Loucy (cell line): ENCODE results near the gene PLA2G4C.

ENCODE experiments used
- H2AFZ ChIP-seq: fragments of 200-600 bp; sonication (generic); 2 replicates; pipeline ENCODE4 v1.6.0; 2016; ENCODE audit warnings: antibody characterized with exemption, mild to moderate bottlenecking, low read length, moderate library complexity
- H3F3A ChIP-seq: fragments of 200-600 bp; 2 replicates; pipeline ENCODE4 v1.6.0; 2016; ENCODE audit warnings: antibody characterized with exemption, low read depth, mild to moderate bottlenecking
- H3K27me3 ChIP-seq: fragments of 200-600 bp; sonication (generic); 2 replicates; pipeline ENCODE4 v1.6.1; 2014; ENCODE audit warnings: low read length, mild to moderate bottlenecking; ENCODE audit not compliant: insufficient read depth, poor library complexity, severe bottlenecking
- H3K36me3 ChIP-seq: fragments of 200-600 bp; sonication (generic); 2 replicates; pipeline ENCODE4 v1.6.1; 2016; ENCODE audit warnings: low read length; ENCODE audit not compliant: insufficient read depth
- H3K4me1 ChIP-seq: fragments of 200-600 bp; sonication (generic); 2 replicates; pipeline ENCODE4 v1.5.1; 2014; ENCODE audit warnings: low read length, mild to moderate bottlenecking; ENCODE audit not compliant: insufficient read depth, poor library complexity, severe bottlenecking
- H3K4me2 ChIP-seq: fragments of 200-600 bp; sonication (generic); 2 replicates; pipeline ENCODE4 v1.6.0; 2014; ENCODE audit warnings: antibody characterized with exemption, low read length, low read depth, mild to moderate bottlenecking; ENCODE audit not compliant: poor library complexity, severe bottlenecking
- H3K4me3 ChIP-seq: fragments of 200-600 bp; sonication (generic); 2 replicates; pipeline ENCODE4 v1.5.1; 2014; ENCODE audit warnings: low read length, mild to moderate bottlenecking, mixed read lengths; ENCODE audit not compliant: poor library complexity, severe bottlenecking
- H3K79me2 ChIP-seq: fragments of 200-600 bp; sonication (generic); 2 replicates; pipeline ENCODE4 v1.6.1; 2014; ENCODE audit warnings: low read length; ENCODE audit not compliant: insufficient read depth
- H3K9ac ChIP-seq: fragments of 200-600 bp; sonication (generic); 2 replicates; pipeline ENCODE4 v1.6.0; 2014; ENCODE audit warnings: mild to moderate bottlenecking, low read depth, low read length, moderate library complexity; ENCODE audit not compliant: poor library complexity, severe bottlenecking
- H3K9me2 ChIP-seq: fragments of 200-600 bp; sonication (generic); replicated peaks from 2 replicates; pipeline ENCODE4 v1.6.1; 2016; ENCODE audit warnings: low read depth, low read length, mixed read lengths
- H3K9me3 ChIP-seq: fragments of 200-600 bp; sonication (generic); 2 replicates; pipeline ENCODE4 v1.6.1; 2014; ENCODE audit warnings: mild to moderate bottlenecking, antibody characterized with exemption, low read length, low read depth; ENCODE audit not compliant: insufficient read depth
- H4K20me1 ChIP-seq: fragments of 200-600 bp; sonication (generic); 2 replicates; pipeline ENCODE4 v1.6.0; 2014; ENCODE audit warnings: antibody characterized with exemption, low read length, mild to moderate bottlenecking; ENCODE audit not compliant: insufficient read depth, poor library complexity, severe bottlenecking
- CTCF ChIP-seq: fragments of 200-600 bp; sonication (generic); conservative IDR thresholded peaks from 2 replicates; pipeline ENCODE4 v1.5.1; 2014; ENCODE audit warnings: mild to moderate bottlenecking, antibody characterized with exemption, low read length
- EZH2phosphoT487 ChIP-seq: fragments of 200-600 bp; IDR thresholded peaks from 2 replicates; pipeline ENCODE4 v1.6.1; 2018; ENCODE audit warnings: antibody characterized with exemption, mild to moderate bottlenecking, moderate library complexity, borderline replicate concordance

PLA2G4C gene

GRCh38 chr19:48060381-48060780 lies 50.2 kb downstream of the PLA2G4C start:
- no peak overlapping the region for H3K9ac ChIP-seq
- no peak overlapping the region for H3K4me3 ChIP-seq
- TF ChIP-seq CTCF, result no peak
- H3K27me3 ChIP-seq, result no peaks in the 10 kb centered on the region
- H3K4me1 ChIP-seq, result no peaks in the 10 kb centered on the region
- H3F3A ChIP-seq, result no peaks in the 10 kb centered on the region
- H3K9me3 ChIP-seq, result no peaks in the 10 kb centered on the region
- H3K9me2 ChIP-seq, result no peaks in the 10 kb centered on the region
- H3K4me2 ChIP-seq, result no peak overlapping the region
- no peaks in the 10 kb centered on the region for H3K36me3 ChIP-seq
- no peaks in the 10 kb centered on the region for H4K20me1 ChIP-seq
- H3K79me2 ChIP-seq, result no peaks in the 10 kb centered on the region
- H2AFZ ChIP-seq, result no peak overlapping the region

GRCh38 chr19:48059331-48059730 lies 51.3 kb downstream of the PLA2G4C start:
- Histone ChIP-seq H3F3A (no peaks in the 10 kb centered on the region), H3K79me2 (no peaks in the 10 kb centered on the region), H3K4me1 (no peaks in the 10 kb centered on the region), H3K4me2 (no peak overlapping the region), H3K9ac (no peak overlapping the region), H3K9me3 (no peaks in the 10 kb centered on the region), H2AFZ (no peak overlapping the region), H4K20me1 (no peaks in the 10 kb centered on the region), H3K9me2 (no peaks in the 10 kb centered on the region), H3K27me3 (no peaks in the 10 kb centered on the region), H3K4me3 (no peak overlapping the region), H3K36me3 (no peaks in the 10 kb centered on the region)
- no peak for TF ChIP-seq EZH2phosphoT487
- TF ChIP-seq CTCF, result no peak

GRCh38 chr19:48053856-48054255 lies 56.8 kb downstream of the PLA2G4C start:
- Histone ChIP-seq H3K9me2 (no peaks in the 10 kb centered on the region), H3K9me3 (no peaks in the 10 kb centered on the region; the same call in 1 of the 2 replicates), H3K9ac (no peak overlapping the region), H3K4me1 (no peaks in the 10 kb centered on the region), H3F3A (no peaks in the 10 kb centered on the region), H3K36me3 (no peaks in the 10 kb centered on the region), H4K20me1 (no peaks in the 10 kb centered on the region), H2AFZ (no peak overlapping the region), H3K4me3 (no peak overlapping the region), H3K4me2 (no peak overlapping the region), H3K27me3 (no peaks in the 10 kb centered on the region), H3K79me2 (no peaks in the 10 kb centered on the region)
- TF ChIP-seq CTCF (no peak), EZH2phosphoT487 (no peak)
